ENCODE results near the gene LRTM2.
A peak's percentile ranks its signal among the peaks of the same experiment; 100 is the strongest.

Gene LRTM2

DNA sequence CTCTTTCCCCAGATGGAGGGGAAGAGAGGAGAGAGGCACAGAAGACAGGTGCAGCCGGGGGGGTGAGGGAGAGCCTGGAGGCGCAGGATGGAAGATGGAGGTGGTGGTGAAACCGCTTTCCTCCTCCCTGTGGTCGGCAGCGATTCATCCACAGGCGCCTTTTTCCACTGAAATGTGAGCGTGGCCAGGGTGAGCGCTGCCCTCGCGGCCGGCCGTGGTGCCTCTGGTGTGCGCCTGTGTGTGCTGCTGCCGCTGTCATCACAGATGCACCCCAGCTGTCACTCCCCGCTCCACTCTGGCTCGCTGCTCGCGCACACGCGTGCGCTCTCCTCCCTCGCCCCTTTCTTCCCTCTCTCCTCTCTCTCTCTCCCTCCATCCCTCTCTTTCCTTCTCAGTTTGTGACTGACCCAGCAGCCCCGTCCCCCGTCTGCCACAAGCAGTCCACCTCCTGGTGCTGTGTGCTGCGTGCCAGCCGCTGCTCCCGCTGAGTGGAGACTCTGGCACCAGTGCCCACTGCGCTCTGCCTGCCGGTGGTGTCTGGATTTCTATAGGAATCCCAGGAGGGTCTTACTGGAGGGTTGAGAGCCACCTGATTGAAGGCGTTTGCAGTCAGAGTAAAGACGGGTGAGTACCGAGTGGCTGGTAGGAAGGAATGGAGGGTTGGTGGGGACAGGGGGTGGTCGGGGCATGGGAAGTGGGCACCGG is at the start of gene LRTM2:
TSS of gene LRTM2 (plus strand) at position 375 of the 705 bp plus-strand sequence. CDS start 7,584 bp downstream, outside the sequence.
- Histone ChIP-seq H3K27ac (no peak within 1 kb of the TSS), H3K4me3 (no peak within 1 kb of the TSS)

DNA sequence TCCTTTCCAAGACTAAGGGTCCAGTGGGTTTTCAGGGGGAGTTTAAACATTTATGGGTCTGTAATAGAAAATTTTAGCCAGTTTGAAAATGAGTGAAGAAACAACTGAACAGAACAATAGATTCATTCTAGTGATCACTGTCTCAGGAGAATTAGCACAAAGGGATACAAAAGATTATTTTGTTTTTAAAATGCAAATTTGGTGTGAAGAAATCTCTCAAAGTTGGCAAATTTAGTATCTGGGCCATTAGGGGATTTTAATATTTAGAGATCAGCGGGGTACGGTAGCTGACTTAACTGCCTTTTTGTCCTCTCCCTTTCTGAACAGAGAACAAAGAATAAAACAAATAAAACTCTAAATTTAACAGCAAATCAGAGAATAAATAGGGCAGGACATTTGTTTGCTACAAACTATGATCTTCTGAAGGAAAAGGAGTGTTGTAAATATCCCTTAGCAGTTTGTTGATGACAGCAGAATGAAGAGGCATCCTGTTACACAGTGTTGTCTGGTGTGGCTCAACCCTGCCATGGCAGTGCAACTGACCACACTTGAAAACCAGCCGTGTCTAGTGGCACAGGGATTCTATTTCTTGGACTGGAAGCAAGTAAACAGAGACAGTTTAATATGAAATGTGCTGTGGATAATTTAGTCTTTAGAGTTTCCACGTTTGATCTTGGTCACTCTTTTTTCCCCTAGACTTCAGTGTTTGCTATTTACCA is 46.3 kb upstream of the LRTM2 start:
- Histone ChIP-seq H3K4me3 (no peak overlapping the region), H3K27ac (peak overlapping the region in 1 of 21 experiments; percentile 34)

DNA sequence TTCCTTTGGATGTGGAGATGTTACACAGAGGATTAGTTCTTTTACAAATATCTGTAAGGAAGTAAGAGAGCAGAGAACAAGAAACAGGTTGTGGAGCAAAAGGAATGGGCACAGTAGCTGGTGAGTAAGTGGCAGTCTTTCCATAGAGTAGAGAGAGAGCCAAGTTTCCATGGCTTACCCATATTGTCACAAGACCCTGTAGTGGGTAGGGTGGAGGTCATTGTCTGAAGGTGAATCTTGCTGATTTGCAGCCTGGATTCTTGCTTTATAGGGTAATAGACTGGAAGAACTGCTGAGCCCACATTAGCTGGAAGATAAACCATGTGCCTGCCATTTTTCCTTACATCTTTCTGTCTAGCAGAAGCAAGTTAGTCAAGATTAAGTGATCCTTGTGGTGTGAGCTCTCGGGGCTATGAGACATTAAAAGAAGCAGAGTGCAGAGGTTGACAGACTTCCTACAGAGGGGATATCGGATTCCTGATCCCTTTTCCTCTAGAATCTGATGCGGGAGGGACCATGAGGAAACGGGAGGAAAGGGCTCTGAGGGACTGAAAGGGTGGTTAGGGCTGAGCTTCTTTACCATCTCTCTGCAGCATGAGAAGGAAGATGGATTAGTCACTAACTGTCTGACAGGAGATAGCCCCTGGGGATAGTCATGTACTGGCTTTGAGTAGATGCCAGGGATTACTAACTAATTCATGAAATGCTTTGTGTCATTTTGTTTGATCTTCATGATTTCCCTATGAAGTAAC is 44.0 kb upstream of the LRTM2 start:
- Histone ChIP-seq H3K27ac (peak overlapping the region in 3 of 21 experiments; percentile 12 to 56 (median 30)), H3K4me3 (no peak overlapping the region)

DNA sequence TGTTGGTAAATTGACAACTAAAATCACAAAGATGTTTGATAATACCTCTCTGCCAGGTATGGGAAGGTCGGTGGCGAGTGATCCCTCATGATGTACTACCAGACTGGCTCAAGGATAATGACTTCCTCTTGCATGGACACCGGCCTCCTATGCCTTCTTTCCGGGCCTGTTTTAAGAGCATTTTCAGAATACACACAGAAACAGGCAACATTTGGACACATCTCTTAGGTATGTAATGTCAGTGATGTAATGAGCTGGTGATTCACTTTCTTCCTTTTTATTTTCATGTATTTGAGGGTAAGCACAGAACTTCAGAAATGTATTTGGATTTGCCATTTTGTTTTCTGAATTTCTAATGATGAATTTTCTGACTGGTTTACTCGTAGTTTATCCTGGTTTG is 42.6 kb upstream of the LRTM2 start:
- H3K4me3 ChIP-seq, result no peak overlapping the region
- peak overlapping the region in 1 of 21 experiments; percentile 12 for H3K27ac ChIP-seq

DNA sequence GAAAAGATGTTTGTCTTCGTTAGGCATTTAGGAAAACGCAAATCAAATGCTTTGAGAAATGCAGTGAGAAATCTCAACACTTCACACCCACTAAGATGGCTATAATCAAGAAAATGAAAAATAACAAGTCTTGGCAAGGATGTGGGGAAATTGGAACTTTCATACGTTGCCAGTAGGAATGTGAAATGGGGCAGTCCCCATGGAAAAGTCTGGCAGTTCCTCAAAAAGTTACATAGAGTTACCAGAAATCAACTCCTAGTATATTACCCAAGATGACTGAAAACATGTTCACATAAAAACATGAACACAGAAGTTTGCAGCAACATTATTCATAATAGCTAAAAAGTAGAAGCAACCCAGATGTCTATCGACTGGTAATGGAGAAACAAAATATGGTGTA is 41.5 kb upstream of the LRTM2 start:
- Histone ChIP-seq H3K27ac (peak overlapping the region in 1 of 21 experiments; percentile 44), H3K4me3 (no peak overlapping the region)

DNA sequence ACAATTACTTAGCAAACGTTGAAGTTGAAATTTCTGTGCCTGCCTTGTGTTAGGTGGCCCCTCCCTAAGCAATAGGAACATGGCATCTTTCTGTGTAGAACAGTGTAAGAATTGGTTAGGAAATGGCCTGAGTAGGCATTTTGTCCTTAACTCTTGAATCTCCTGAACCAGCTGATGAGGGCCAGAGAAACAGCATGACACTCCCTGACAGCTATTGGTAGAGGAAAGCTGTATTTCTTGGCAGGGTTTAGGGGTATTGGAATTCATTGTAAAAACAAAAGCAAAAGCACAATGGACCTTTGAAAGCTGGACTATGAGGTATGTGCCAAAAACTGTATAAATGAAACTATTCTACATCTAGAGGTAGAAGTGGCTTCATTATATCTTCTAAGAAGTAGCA is 40.6 kb upstream of the LRTM2 start:
- H3K27ac ChIP-seq, result peak overlapping the region in 2 of 21 experiments; percentile 5 to 47
- H3K4me3 ChIP-seq, result no peak overlapping the region

DNA sequence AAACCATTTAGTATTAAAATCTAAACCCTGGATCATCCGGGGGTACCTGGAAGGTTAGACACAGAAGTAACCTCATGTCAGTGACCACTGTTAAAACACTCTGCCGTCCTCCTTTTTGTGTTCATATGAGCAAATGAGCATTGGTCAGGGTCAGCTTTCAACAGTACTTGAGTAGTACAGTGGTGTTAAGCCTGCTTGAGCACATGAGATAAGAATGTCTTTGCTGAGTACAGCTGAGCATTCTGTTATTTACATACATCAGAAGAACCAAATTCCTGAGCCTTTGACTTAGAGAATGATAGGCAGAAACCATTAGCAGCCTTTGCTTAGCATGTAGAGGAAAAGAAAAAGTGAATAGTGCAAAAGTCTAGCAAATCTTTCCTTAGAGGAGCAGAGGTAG is 38.6 kb upstream of the LRTM2 start:
- H3K4me3 ChIP-seq, result no peak overlapping the region
- no peak overlapping the region for H3K27ac ChIP-seq

DNA sequence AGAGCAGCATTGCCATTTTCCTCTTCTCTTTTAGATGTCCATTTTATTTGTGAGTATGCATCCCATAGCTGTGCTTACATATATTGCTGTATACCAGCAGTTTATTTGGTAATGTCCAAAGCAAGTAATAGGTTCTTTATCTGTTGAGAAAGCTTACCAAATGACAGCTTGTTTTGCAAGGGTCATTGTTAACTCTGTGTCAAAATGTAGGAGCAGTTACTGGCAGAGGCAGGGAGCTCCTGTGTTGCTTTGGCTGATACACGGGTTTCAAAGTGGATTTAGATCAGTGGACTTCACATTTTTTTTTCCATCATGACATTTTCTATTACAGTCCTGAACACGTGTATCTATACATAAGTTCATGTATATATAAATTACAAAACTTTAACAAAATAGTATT is 38.1 kb upstream of the LRTM2 start:
- Histone ChIP-seq H3K4me3 (no peak overlapping the region), H3K27ac (no peak overlapping the region)

DNA sequence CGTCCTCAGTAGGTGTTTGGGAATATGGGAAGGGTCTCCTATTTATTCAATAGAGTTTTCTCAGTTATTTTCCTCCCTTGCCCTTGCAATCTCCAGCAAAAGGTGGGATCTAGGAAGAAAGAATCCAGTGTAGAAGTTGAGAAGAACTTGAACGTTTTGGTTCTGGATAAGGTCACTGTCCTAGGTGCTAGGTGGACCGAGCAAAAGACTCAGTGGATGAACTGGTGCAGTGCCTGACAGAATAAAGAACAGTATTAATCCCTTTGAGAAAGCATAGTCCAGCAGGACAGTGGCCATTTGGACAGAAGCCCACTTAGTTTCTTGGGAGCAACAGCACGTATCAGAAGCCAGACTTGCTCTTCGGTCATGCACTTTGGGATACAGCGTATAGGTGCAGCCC is 32.7 kb upstream of the LRTM2 start:
- Histone ChIP-seq H3K4me3 (no peak overlapping the region), H3K27ac (no peak overlapping the region)

DNA sequence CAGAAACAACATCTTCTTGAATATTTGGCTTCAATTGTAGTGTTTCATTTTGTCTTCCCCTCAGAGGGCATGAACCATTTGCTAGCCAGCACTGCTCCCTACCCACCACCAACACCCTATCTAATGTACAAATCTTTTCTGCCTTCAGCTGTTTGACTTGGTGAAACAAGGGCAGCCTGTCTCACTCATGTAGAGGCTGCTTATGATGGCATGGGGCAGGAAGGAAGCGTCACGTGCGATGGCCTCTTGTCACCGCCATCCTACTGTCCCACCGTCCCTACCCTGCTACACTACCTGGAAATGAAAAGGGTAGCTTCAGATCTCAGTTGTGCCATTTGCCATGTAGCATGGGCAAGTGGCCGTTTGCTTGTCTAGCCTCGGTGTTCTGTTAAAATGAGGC is 29.9 kb upstream of the LRTM2 start:
- H3K4me3 ChIP-seq, result no peak overlapping the region
- no peak overlapping the region for H3K27ac ChIP-seq

DNA sequence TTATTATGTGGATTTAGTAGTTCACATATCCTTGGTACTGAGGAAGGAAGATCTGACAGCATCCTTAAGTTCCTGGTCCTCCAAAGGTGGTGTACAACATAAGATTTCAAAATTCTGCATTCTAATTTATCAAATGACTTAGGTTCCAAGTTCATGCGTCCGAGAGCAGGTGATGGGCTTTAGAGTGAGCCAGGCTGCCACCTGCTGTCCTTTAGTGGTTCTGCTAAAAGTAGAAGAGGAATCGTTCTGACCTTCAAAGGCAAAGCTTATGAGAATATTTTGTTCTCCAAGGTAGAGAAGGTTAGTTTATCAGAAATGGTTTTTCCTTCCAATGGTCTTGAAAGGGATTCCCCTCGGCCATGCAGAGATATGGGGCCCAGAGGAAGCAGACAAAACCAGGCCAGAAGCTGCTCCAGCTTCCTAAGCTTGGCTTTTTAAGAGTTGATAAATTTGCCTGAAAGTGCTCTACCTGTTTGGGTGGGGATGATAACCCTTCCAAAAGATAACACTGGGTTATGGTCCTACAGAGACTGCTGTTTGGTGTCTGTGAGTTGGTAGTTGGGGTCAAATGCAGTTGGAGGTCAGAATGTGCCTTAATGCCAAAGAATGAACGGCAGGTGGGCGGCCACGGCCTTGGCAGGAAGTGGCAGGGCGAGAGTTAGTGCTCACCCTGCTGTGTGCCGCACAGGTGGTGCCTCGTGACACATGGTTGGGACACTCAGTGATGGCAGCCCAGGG is 29.1 kb upstream of the LRTM2 start:
- Histone ChIP-seq H3K27ac (peak overlapping the region in 3 of 21 experiments; percentile 24 to 56 (median 26)), H3K4me3 (no peak overlapping the region)

DNA sequence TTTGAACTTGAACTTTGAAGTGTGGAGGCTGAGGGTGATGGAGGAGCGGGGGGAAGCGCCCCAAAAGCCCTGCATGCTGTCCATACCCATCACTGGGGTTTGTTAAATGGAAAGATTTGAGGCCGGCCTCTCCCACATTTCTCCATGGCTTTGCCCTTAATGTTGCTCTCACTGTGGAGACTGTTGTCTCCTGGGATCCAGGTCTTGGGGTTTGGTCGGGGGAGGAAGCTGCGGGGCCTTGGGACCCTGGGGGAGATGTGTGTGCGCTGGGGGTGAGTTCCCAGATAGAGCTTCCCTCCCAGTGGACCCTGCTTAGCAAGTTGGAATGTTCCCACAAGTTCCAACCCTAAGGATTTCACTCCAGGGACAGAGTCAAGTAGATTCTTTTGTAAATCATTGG is 28.0 kb upstream of the LRTM2 start:
- Histone ChIP-seq H3K27ac (peak overlapping the region in 2 of 21 experiments; percentile 12 to 21), H3K4me3 (no peak overlapping the region)

DNA sequence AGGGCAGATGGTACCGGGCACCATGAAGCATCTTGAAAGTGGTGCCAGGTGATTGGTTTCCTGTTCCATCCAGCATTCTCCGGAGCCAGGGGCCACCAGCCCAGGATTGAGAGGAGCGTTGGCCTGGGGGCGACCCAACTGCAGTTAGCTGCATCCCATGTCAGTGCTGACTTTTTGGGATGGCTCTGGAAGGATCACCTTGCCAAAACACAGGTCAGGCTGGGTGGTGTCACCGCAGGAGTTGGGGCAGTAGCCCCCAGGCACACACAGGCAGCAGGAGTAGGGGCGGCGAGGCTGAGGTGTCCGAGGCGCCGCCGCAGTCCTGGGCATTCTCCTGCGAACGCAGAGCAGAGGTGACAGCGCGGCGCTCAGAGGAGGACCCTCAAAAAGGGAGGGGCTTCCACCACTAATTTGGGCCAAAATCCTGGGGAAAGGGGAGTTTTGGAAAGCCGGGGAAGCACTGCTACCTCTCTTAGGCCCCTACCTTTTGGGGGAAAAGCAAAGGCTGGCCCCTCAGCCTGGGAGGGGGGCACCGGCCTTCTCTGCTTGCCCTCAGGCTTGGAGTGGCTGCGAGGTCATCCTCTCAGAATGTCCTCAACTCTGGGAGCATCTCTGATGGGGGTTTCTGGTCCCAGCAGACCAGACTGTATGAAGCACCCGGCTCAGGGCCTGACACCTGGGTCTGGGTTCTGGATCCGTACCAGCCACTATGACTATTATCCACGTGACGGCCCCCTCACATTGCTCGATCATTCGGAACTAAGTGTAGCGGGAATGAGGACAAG is 26.7 kb upstream of the LRTM2 start:
- peak overlapping the region in 3 of 21 experiments; percentile 16 to 31 (median 28) for H3K27ac ChIP-seq

DNA sequence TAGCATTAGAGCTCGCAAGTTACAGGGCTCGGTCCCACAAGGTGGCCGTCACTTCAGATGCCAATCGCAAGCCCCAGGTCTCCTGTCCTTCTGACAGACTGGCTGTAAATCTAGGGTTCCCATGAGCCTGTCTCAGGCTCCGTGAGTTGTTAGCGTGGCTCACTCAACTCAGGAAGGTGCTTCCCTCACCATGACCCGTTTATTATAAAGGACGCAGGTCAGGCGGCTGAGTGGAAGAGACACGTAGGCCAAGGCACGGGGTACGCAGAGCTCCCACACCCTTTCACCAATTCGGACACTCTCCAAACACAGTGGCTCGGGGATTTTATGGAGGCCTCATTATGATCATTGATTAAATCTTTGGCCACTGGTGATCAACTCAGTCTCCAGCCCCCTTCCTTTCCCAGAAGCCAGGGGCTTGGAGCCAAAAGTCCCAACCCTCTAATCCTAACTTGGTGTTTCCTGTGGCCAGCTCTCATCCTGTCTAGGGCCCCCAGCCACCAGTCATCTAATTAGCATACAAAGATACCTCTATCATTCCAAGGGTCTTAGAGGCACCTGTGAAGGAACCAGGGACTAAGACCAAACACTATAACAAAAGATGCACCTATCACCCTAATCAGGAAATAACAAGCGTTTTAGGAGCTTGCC is 25.8 kb upstream of the LRTM2 start:
- Histone ChIP-seq H3K27ac (peak overlapping the region in 3 of 21 experiments; percentile 3 to 43 (median 9)), H3K4me3 (no peak overlapping the region)

More for the DNA sequence above, 26.7 kb upstream of the LRTM2 start:
- no peak overlapping the region for H3K4me3 ChIP-seq

DNA sequence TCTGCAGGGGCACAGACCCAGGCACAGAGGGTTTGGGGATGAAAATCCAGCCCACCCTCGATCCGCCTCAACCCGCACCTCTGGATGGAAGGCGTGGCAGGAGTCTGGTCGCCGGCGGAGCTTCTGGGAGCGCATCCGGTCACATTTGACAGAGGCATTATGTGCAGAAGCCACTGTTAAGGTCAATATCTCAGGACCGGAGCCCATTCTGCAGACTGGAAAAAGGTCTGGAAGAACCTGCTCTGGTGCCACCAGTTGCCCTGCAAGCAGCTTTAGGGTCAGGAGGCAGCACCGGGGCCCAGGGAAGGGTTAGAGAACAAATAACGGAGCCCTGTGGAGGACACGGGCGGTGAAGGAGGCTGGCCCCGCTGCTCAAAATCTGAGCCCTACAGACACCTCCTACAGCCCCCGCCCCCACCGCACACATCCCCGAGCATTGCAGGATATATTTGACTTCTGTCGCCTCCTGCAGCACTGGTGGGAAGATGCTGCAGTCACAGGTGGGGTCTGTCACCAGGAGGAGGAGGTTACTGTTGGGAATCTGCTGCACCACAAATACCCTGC is 25.1 kb upstream of the LRTM2 start:
- Histone ChIP-seq H3K4me3 (peak overlapping the region in 1 of 7 experiments; percentile 61), H3K27ac (peak overlapping the region in 11 of 21 experiments; percentile 0 to 93 (median 43))

DNA sequence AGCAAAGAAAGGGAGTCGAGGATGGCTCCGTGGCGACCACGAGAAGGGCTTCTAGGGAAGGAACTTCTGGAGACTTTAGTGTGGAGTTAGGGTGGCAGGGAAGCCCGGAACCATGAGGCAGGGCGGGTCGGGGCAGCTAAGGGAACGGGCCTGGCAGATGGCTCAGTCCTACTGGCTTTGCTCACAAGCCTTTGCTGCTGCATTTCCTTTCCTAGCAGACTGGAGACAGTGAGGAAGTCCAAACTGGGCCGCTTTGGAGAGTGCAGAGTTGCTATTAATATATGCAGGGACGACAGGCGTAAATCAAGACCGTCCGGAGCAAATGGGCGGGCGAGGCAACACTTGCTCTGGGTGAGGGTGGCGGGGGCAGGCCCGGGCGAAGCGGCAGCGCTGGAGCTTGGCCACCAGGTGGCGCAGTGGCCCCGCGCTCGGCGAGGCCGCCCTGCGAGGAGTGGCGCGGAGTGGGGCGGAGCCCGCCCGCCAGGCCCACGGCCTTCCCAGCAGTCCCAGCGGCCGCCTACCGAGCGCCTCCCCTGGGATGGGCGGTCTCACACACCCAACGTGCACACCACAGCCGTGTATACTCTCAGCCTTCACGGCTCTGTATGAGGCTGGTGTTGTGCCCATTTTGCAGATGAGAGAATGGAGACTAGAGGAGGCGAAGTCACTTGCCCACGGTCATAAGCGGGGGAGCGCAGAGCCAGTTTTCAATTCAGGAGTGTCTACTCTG is 24.4 kb upstream of the LRTM2 start:
- Histone ChIP-seq H3K4me3 (peak overlapping the region; percentile 41 to 61 (median 53)), H3K27ac (peak overlapping the region; percentile 68 to 98 (median 91))

DNA sequence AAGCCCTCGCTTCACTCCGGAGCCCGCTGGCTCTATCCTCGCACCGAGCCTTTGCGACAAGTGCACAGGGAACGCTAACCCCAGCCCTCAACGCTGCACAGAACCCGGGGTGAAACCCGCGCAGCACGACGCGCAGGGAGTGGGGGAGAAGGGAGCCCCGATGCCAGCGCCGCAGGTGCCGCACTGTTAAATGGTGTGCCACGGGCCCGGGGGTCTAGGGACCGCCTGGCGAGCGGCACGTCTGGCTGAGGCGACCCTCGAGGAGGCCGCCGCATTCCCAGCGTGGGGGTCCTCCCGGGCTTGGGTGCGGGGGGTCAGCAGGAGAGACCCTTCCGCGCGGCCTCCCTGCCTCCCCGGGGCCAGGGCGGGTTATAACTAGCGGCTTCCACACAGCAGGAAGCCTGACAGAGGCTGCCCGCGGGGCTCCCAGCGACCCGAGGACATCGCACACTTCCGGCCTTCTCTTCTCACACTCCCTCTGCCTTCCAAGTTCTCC is 23.8 kb upstream of the LRTM2 start:
- Histone ChIP-seq H3K27ac (peak overlapping the region; percentile 68 to 98 (median 91)), H3K4me3 (peak overlapping the region; percentile 41 to 61 (median 53))
